NCI-H345 treated with DMSO at 0.1 percent for 48 hours (cell line): ENCODE results near the gene SLU7.

ENCODE experiments used
- DNase-seq: peaks from one replicate; lab custom pipeline; 2025; ENCODE audit not compliant: unreplicated experiment; lab: John Stamatoyannopoulos, UW

The SLU7 gene

GRCh38 chr5:160420331-160420610, 1.4 kb upstream of the SLU7 start:
- DNase-seq: no peak

- DNase-seq: no peak
Observed at GRCh38 chr5:160419458-160420330, 813 bp upstream of the SLU7 start.

- peak; percentile 95 for DNase-seq
Observed at GRCh38 chr5:160399402-160400353, 19.2 kb downstream of the SLU7 start, which contains the start of gene FAM200C. Gene FAM200C (minus strand): TSS chr5:160400054. CDS start chr5:160395490, 4,564 bp downstream.

GRCh38 chr5:160398806-160399205, 20.1 kb downstream of the SLU7 start:
- no peak for DNase-seq

GRCh38 chr5:160397492-160397891, 21.4 kb downstream of the SLU7 start:
- no peak for DNase-seq

- no peak for DNase-seq
Observed at GRCh38 chr5:160395111-160395510, 23.8 kb downstream of the SLU7 start.

GRCh38 chr5:160390787-160391696, 27.8 kb downstream of the SLU7 start:
- no peak for DNase-seq

- no peak for DNase-seq
Observed at GRCh38 chr5:160387445-160387844, 31.4 kb downstream of the SLU7 start.

GRCh38 chr5:160385496-160385895, 33.4 kb downstream of the SLU7 start:
- DNase-seq: no peak

GRCh38 chr5:160384681-160385080, 34.2 kb downstream of the SLU7 start:
- DNase-seq: no peak

GRCh38 chr5:160382346-160382745, 36.5 kb downstream of the SLU7 start:
- no peak for DNase-seq

- DNase-seq: no peak
Observed at GRCh38 chr5:160380041-160380440, 38.8 kb downstream of the SLU7 start.

- no peak for DNase-seq
Observed at GRCh38 chr5:160379511-160379910, 39.4 kb downstream of the SLU7 start.

GRCh38 chr5:160378330-160378729, 40.6 kb downstream of the SLU7 start:
- DNase-seq: no peak

- DNase-seq: no peak
Observed at GRCh38 chr5:160377651-160378050, 41.2 kb downstream of the SLU7 start.

- DNase-seq: no peak
Observed at GRCh38 chr5:160376416-160376815, 42.5 kb downstream of the SLU7 start.

- no peak for DNase-seq
Observed at GRCh38 chr5:160375701-160376100, 43.2 kb downstream of the SLU7 start.

GRCh38 chr5:160375166-160375565, 43.7 kb downstream of the SLU7 start:
- DNase-seq: no peak

- DNase-seq: no peak
Observed at GRCh38 chr5:160371294-160371693, 47.6 kb downstream of the SLU7 start.

GRCh38 chr5:160370713-160371034, 48.2 kb downstream of the SLU7 start:
- DNase-seq: no peak
